SJSA1 (cell line): ENCODE data around the gene NPAS2. TPM values are rescaled to one million over a fixed set of nuclear protein-coding genes. Genes with fewer than 3 reads are reported as not detected.

Experiments used
- DNase-seq, 2 experiments: peaks; one replicate each; pipeline ENCODE4 v3.0.0-alpha.2; 2015 to 2020; ENCODE audit warnings: low spot score in 2 of 2, low read depth in 1 of 2
- H3K27ac ChIP-seq: fragments of 250-450 bp; sonication (Bioruptor Pico); 2 replicates; pipeline ENCODE4 v1.5.1; 2020; ENCODE audit warnings: mild to moderate bottlenecking, moderate library complexity
- H3K27me3 ChIP-seq: fragments of 250-450 bp; sonication (Bioruptor Pico); replicated peaks from 2 replicates; pipeline ENCODE4 v1.5.1; 2020; ENCODE audit warnings: mild to moderate bottlenecking, moderate library complexity
- H3K36me3 ChIP-seq: fragments of 250-450 bp; sonication (Bioruptor Pico); 2 replicates; pipeline ENCODE4 v1.5.1; 2020; ENCODE audit warnings: mild to moderate bottlenecking
- H3K4me1 ChIP-seq: fragments of 250-450 bp; sonication (Bioruptor Pico); replicated peaks from 2 replicates; pipeline ENCODE4 v1.6.1; 2021; ENCODE audit warnings: mild to moderate bottlenecking
- H3K4me3 ChIP-seq: fragments of 250-450 bp; sonication (Bioruptor Pico); 2 replicates; pipeline ENCODE4 v1.5.1; 2020; ENCODE audit warnings: mild to moderate bottlenecking
- H3K9me3 ChIP-seq: fragments of 250-450 bp; sonication (Bioruptor Pico); replicated peaks from 2 replicates; pipeline ENCODE4 v1.5.1; 2020; ENCODE audit warnings: mild to moderate bottlenecking
- total RNA-seq: library from RNA; depleted of rRNA; stranded (reverse); fragments of >200 nt; shearing (Covaris generic); gene quantifications from 2 replicates; pipeline ENCODE4 v1.2.3, GENCODE V29; 2014

The NPAS2 gene
- total RNA-seq, 1 experiment from 2014 or later, result 4.0 TPM

GRCh38 chr2:100968146-100969145 lies 148.5 kb downstream of the NPAS2 start:
- Histone ChIP-seq H3K27me3 (no peaks in the 10 kb centered on the region), H3K9me3 (no peaks in the 10 kb centered on the region), H3K4me3 (no peak overlapping the region), H3K27ac (no peak overlapping the region), H3K36me3 (no peaks in the 10 kb centered on the region), H3K4me1 (no peaks in the 10 kb centered on the region)
- DNase-seq, result no peak

DNA sequence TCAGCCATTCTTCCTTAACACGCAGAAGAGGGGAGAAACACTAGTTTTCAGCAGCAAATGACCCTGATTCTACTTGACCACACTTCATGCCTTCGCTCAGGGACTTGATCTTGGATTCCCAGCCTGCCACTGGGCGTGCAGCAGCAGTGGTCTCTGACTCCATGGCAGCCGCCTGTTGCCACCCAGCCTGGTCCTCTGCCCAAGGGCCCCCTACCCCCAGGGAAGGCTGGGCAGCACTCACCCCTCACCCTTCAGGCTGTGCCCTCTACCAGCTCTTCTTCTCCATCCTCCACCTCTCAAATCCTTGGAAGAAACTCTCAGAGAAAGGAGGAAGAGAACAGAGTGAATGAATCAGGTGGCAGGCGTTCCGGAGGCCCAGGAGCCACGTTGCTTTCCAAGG lies 150.1 kb downstream of the NPAS2 start:
- H3K27me3 ChIP-seq, result no peaks in the 10 kb centered on the region
- no peaks in the 10 kb centered on the region for H3K36me3 ChIP-seq
- DNase-seq, result no peak
- no peak overlapping the region for H3K4me3 ChIP-seq
- no peaks in the 10 kb centered on the region for H3K4me1 ChIP-seq
- no peak overlapping the region for H3K27ac ChIP-seq
- no peaks in the 10 kb centered on the region for H3K9me3 ChIP-seq

GRCh38 chr2:100971221-100971620 lies 151.3 kb downstream of the NPAS2 start:
- no peaks in the 10 kb centered on the region for H3K27me3 ChIP-seq
- no peaks in the 10 kb centered on the region for H3K36me3 ChIP-seq
- H3K4me3 ChIP-seq, result no peak overlapping the region
- H3K4me1 ChIP-seq, result no peaks in the 10 kb centered on the region
- DNase-seq, result no peak
- H3K27ac ChIP-seq, result no peak overlapping the region
- H3K9me3 ChIP-seq, result no peaks in the 10 kb centered on the region

DNA sequence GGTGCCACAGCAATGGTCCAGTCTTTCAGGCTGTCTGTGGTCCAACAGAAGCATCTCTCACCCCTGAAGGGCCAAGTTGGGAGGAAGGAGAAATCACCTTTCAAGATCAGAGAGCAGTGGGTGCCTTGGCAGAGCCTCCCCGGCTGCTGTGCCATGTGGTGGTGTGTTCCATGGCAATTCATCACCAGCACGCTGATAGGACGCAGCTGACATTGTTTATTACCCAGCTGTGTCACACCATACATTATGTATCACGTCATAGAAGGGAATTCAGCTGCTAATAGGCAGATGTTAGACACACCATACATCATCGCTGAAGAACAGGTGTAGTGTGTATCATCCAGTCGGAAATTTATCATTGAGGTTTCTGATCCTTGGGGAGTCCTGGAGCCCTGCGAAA lies 152.5 kb downstream of the NPAS2 start:
- Histone ChIP-seq H3K27ac (no peak overlapping the region), H3K27me3 (no peaks in the 10 kb centered on the region), H3K4me3 (no peak overlapping the region), H3K4me1 (no peaks in the 10 kb centered on the region), H3K9me3 (no peaks in the 10 kb centered on the region), H3K36me3 (no peaks in the 10 kb centered on the region)
- DNase-seq, result no peak

DNA sequence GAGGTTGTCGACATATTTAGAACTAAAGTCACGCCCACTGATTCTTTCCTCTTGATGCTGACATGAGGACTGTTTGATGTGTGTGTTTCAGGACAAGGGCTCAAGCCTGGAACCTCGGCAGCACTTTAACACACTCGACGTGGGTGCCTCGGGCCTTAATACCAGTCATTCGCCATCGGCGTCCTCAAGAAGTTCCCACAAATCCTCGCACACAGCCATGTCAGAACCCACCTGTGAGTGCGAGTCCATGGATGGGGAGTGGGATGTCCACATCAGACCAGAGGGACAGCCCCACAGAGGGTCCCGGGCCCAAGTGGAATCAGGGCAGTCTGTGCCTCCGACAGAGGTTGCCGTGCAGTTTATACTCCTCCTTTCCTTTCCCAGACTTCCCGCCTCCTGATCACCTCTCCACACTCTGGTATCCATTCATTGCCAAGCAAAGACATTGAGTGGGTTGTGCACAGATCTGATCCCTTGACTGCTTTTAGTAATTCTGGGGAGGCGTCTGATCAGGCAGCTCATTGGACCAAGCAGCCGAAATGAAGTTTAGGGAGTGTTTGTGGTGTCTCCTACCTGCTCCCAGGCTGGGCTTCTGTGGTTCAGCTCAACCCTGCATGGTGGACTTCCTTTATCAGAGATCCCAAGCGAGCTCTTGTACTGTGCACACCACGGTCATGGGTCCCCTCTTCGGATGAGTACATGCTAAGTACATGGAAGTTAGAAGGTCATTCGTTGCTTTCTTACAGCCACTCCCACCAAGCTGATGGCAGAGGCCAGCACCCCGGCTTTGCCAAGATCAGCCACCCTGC lies 155.0 kb downstream of the NPAS2 start:
- Histone ChIP-seq H3K27ac (no peak overlapping the region), H3K4me1 (peaks cover 9% of the 10 kb centered on the region)

DNA sequence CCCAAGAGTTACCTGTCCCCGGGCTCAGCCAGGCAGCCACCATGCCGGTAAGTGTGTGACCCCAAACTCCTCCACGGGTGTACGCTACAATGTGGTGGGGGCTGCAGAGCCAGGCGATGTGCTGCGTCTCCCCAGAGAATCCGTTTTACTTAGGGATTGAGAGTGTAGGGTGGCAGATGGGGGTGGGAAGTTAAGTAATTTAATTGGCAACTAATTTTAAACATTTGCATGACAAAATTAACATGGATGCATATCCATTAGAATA lies 155.5 kb downstream of the NPAS2 start:
- Histone ChIP-seq H3K4me3 (no peak overlapping the region), H3K9me3 (no peaks in the 10 kb centered on the region), H3K36me3 (no peaks in the 10 kb centered on the region), H3K27me3 (no peaks in the 10 kb centered on the region), H3K27ac (no peak overlapping the region), H3K4me1 (peaks cover 9% of the 10 kb centered on the region)
- DNase-seq, result no peak

More for the DNA sequence above, 155.0 kb downstream of the NPAS2 start:
- Histone ChIP-seq H3K4me3 (no peak overlapping the region), H3K27me3 (no peaks in the 10 kb centered on the region), H3K36me3 (no peaks in the 10 kb centered on the region), H3K9me3 (no peaks in the 10 kb centered on the region)
- no peak for DNase-seq

DNA sequence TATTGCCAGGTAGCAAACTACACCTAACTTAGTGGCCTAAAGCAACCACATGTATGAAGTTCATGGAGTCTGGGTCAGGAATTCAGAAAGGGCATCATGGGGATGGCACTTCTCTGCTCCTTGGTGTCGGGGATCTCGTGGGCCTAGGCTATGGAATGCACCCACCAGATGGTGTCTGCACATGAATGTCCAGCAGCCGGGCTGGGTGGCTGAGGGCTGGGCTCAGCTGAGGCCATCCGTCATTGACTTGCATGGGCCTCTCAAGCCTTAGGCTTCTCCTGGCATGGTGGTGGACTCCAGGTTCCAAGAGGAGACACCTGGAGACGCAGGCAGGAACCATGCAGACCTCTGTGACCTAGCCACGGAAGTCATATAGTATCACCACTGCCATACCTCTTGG lies 156.1 kb downstream of the NPAS2 start:
- Histone ChIP-seq H3K9me3 (no peaks in the 10 kb centered on the region), H3K27ac (no peak overlapping the region), H3K27me3 (no peaks in the 10 kb centered on the region), H3K4me1 (peaks cover 9% of the 10 kb centered on the region), H3K36me3 (no peaks in the 10 kb centered on the region), H3K4me3 (no peak overlapping the region)
- DNase-seq, result no peak

DNA sequence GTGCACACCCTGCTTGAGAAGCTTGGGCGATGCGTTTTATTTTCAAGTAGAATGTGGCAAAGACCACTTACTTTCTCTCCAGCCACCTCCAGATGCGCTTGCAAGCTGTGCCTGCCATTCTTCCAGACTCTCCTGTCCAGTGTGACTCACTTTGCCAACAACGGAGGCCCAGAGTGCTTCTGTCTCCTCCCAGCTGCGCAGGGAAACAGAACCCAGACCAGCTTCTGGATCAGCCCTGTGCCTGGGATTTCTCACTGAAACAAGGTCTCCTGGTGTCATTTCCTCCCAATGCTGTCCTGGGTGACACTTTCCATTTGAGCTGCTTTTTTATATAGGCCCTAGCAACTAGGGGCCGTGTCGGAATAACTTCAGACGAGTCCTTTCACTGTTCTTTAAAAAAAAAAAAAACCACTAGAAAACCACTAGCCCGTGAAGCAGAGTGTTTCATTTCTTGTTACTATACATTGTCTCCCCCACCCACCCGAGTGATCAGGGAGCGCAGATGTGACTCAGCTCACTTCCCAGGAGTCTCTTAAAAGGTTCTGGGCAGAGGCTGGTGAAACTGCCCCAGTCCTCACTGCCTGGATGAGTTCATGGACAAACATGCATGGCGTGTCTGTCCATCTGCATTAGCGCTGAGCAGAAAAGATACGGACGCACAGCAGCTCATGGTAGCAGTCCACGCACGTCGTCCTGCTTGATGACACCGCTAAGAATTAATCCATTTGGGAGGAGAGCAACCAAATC lies 156.9 kb downstream of the NPAS2 start:
- no peak overlapping the region for H3K27ac ChIP-seq
- no peaks in the 10 kb centered on the region for H3K9me3 ChIP-seq
- no peaks in the 10 kb centered on the region for H3K27me3 ChIP-seq
- no peaks in the 10 kb centered on the region for H3K36me3 ChIP-seq
- no peak for DNase-seq
- H3K4me1 ChIP-seq, result peaks cover 9% of the 10 kb centered on the region
- H3K4me3 ChIP-seq, result no peak overlapping the region

DNA sequence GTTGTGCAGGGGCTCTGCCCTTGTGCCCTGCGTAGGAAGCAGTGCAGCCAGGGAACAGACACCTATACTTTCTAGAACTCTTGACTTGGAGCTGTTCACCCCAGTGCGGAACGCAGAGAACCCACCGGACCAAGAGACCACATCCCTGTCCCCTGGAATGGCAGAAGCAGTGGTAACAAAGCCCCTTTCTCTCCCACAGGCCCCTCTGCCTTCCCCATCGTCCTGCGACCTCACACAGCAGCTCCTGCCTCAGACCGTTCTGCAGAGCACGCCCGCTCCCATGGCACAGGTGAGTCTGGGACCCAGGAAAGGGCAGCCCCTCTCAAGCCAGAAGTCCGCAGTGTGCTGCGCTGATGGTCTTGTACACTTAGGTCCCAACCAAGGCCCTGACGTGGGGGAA lies 157.6 kb downstream of the NPAS2 start:
- H3K4me1 ChIP-seq, result peaks cover 9% of the 10 kb centered on the region
- H3K27ac ChIP-seq, result no peak overlapping the region
- DNase-seq, result no peak
- H3K9me3 ChIP-seq, result no peaks in the 10 kb centered on the region
- H3K36me3 ChIP-seq, result no peaks in the 10 kb centered on the region
- no peak overlapping the region for H3K4me3 ChIP-seq
- H3K27me3 ChIP-seq, result no peaks in the 10 kb centered on the region

DNA sequence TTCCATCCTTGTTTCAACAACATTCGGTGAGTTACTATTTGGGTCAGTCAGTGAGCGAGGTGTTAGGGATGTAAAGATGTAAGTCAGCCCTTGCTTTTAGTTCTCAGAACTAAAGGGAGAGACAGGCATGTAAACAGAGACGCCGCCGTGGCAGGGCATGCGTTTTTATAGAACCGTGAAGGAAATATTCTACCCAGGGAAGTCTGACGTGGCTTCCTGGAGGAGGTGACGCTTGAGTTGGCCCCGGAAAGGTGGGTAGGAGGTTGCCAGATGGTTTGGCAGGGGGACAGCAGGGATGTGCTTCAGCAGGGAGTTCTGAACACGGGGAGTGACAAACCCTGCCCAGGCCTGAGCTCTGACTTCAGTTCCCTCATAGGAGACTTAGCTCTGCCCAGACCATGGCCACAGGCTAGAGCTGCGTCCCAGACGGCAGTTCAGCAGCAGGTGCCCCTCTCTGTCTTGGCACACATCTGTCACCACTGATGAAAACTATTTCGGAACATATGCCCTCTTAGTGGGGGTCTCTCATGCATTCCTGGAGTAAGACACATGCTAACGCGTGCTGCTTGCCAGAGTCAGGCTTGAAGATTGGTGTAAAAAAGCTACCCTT lies 158.7 kb downstream of the NPAS2 start:
- Histone ChIP-seq H3K36me3 (no peaks in the 10 kb centered on the region), H3K4me3 (no peak overlapping the region), H3K27ac (no peak overlapping the region; the same call in 1 of the 2 replicates), H3K9me3 (no peaks in the 10 kb centered on the region), H3K4me1 (peaks cover 9% of the 10 kb centered on the region), H3K27me3 (no peaks in the 10 kb centered on the region)
- peak in 1 of 2 experiments; percentile 25 for DNase-seq

DNA sequence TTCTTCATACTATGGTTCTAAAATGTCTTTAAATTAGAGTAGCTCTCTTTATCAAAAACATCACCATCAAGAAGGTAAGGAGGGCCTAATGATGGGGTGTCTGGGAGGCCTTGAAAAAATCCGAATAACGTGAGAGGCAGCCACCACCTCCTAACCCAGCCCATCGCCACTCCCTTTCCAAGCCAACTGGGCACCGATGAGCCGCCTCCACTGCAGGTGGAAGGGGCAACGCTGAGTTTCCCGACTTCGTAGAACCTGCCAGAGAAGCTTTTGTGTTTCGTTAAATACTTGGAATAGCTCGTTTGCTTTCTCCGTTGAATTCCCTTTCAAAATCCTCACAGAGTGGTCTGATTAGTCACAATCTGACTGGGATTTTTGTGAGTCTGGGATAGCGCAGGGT lies 160.1 kb downstream of the NPAS2 start:
- Histone ChIP-seq H3K9me3 (no peaks in the 10 kb centered on the region), H3K27ac (no peak overlapping the region), H3K4me1 (peaks cover 9% of the 10 kb centered on the region), H3K4me3 (no peak overlapping the region), H3K36me3 (no peaks in the 10 kb centered on the region), H3K27me3 (no peaks in the 10 kb centered on the region)
- DNase-seq, result no peak

DNA sequence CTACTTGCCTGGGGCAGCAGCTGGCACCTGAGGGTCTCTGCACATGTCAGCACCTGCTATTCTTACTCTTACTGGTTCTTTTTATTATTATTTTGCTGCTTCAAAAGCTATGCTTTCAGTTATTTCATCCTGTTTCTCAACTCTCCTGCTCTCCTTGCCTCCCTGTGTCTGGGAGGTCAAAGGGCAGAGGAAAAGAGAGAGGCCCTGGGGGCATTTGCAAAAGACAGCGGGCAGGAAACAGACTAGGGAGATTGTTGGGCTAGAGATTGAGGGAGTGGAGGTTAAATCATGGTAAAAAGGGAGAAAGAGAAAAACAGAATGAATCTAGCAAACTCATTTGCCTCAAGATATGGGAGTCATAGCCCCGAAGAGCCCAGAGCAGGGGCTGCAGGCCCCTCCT lies 161.1 kb downstream of the NPAS2 start:
- Histone ChIP-seq H3K36me3 (no peaks in the 10 kb centered on the region), H3K9me3 (no peaks in the 10 kb centered on the region), H3K27ac (no peak overlapping the region), H3K27me3 (no peaks in the 10 kb centered on the region), H3K4me3 (no peak overlapping the region), H3K4me1 (peaks cover 9% of the 10 kb centered on the region)
- DNase-seq, result no peak

DNA sequence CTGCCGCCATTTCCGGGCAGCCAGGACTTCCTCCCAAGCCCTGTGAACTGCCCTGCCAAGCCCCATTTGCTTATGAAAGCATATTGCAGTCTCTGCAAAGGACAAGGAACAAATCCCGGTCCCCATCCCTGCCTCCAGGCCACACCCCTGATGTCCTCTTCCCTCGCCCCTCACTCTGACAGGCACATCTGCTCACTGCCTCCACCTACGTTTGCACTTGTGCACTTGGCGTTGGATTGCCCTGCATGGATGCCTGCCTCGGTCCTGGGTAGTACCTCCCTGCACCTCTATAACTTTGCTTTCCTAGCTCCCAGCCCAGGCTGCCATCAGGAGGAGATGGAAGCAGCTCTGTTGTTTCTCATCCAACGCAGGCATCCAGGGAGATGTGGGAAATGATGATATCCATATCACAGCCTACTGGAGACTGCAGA lies 162.5 kb downstream of the NPAS2 start:
- Histone ChIP-seq H3K27me3 (no peaks in the 10 kb centered on the region), H3K4me3 (no peak overlapping the region), H3K9me3 (no peaks in the 10 kb centered on the region), H3K36me3 (no peaks in the 10 kb centered on the region), H3K4me1 (peaks cover 9% of the 10 kb centered on the region), H3K27ac (no peak overlapping the region)
- no peak for DNase-seq
